ENCODE measurements around the gene TFEB.

DNA sequence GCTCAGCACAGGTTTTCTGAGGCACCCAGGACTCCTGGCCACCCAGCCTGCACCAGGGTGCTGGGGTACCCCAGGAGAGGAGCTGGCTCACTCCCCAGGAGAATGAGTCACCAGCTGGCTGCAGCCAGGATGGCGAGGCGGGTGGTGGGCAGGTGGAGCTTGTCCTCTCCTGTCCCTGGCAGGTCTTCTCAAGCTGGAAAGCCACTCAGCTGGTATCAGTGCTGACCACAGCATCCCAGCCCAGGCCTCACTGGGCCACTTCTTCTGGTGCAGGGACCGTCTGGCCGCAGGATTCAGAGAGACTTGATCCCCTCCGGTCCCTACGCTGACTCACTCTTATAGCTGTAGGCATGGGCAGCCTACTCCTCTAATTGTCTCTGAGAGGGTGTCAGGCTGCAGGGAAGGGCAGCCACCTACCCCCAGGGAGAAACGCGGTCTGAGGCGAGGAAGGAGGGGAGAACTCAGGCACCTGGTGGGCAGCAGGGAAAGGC is 22.2 kb downstream of the TFEB start:
- TF ChIP-seq YY1 (IDR thresholded peaks at IDR 0.05; ENCODE audit: insufficient read depth, insufficient read length) (no peak), SUZ12 (IDR thresholded peaks at IDR 0.05; ENCODE audit: extremely low read depth, insufficient read depth, insufficient read length) (no peak)

All from NT2/D1 (cell line).